ENCODE data around the gene SMAD9. TPM values are rescaled to one million over a fixed set of nuclear protein-coding genes. Genes with fewer than 3 reads are reported as not detected.
A peak's percentile ranks its signal among the peaks of the same experiment; 100 is the strongest.

The SMAD9 gene
- total and polyA plus RNA-seq, 2 experiments from 2014 or later: 3.2 to 5.8 TPM

GRCh38 chr13:36817996-36818803, 101.8 kb downstream of the SMAD9 start:
- no peak for DNase-seq (ENCODE audit: low spot score)
- no peaks in the 10 kb centered on the region for H3K27me3 ChIP-seq
- no peak overlapping the region for H3K27ac ChIP-seq

GRCh38 chr13:36815062-36815461, 105.0 kb downstream of the SMAD9 start:
- Histone ChIP-seq H2AFZ (no peak overlapping the region), H3K79me2 (peaks cover 7% of the 10 kb centered on the region), H3K27ac (no peak overlapping the region), H3K9me3 (ENCODE audit: low read depth) (no peaks in the 10 kb centered on the region), H3K4me3 (no peak overlapping the region), H3K27me3 (no peaks in the 10 kb centered on the region), H3K9me2 (replicated peaks; ENCODE audit: insufficient read depth) (no peaks in the 10 kb centered on the region), H3K4me2 (no peak overlapping the region), H4K20me1 (ENCODE audit: insufficient read depth, poor library complexity, severe bottlenecking) (no peaks in the 10 kb centered on the region), H3K36me3 (replicated peaks; ENCODE audit: insufficient read depth, low read depth) (no peaks in the 10 kb centered on the region), H3K4me1 (ENCODE audit: insufficient read depth) (peaks cover 4% of the 10 kb centered on the region)
- no peak for TF ChIP-seq EZH2phosphoT487 (IDR thresholded peaks at IDR 0.05; ENCODE audit: low read depth, severe bottlenecking, unreplicated experiment)
- peak; percentile 14 for TF ChIP-seq CTCF (IDR thresholded peaks at IDR 0.05; ENCODE audit: poor library complexity)
- no peak for TF ChIP-seq EZH2 (IDR thresholded peaks at IDR 0.05; ENCODE audit: borderline replicate concordance)
- WGBS (ENCODE audit: low lambda C conversion rate, missing lambda C conversion rate): 59% methylated on average over 2 of the region's 2 CpGs
- DNase-seq (ENCODE audit: low spot score): no peak

More at GRCh38 chr13:36817996-36818803, 101.8 kb downstream of the SMAD9 start:
- Histone ChIP-seq H2AFZ (peak overlapping the region; percentile 79), H3K36me3 (replicated peaks; ENCODE audit: insufficient read depth, low read depth) (no peaks in the 10 kb centered on the region), H3K4me3 (peak overlapping the region; percentile 86), H3K9me2 (replicated peaks; ENCODE audit: insufficient read depth) (no peaks in the 10 kb centered on the region), H3K4me2 (peak overlapping the region; percentile 82), H3K4me1 (ENCODE audit: insufficient read depth) (peaks cover 14% of the 10 kb centered on the region), H3K79me2 (peaks cover 38% of the 10 kb centered on the region), H3K9me3 (ENCODE audit: low read depth) (no peaks in the 10 kb centered on the region), H4K20me1 (ENCODE audit: insufficient read depth, poor library complexity, severe bottlenecking) (no peaks in the 10 kb centered on the region)
- WGBS (ENCODE audit: low lambda C conversion rate, missing lambda C conversion rate): 30% methylated on average over 12 of the region's 12 CpGs
- TF ChIP-seq EZH2phosphoT487 (IDR thresholded peaks at IDR 0.05; ENCODE audit: low read depth, severe bottlenecking, unreplicated experiment) (no peak), EZH2 (IDR thresholded peaks at IDR 0.05; ENCODE audit: borderline replicate concordance) (no peak), CTCF (IDR thresholded peaks at IDR 0.05; ENCODE audit: poor library complexity) (no peak)

GRCh38 chr13:36814465-36814864, 105.6 kb downstream of the SMAD9 start:
- Histone ChIP-seq H3K27me3 (no peaks in the 10 kb centered on the region), H3K36me3 (replicated peaks; ENCODE audit: insufficient read depth, low read depth) (no peaks in the 10 kb centered on the region), H3K27ac (no peak overlapping the region), H3K4me3 (no peak overlapping the region), H3K79me2 (peaks cover under 1% of the 10 kb centered on the region), H4K20me1 (ENCODE audit: insufficient read depth, poor library complexity, severe bottlenecking) (no peaks in the 10 kb centered on the region), H3K9me2 (replicated peaks; ENCODE audit: insufficient read depth) (no peaks in the 10 kb centered on the region), H3K9me3 (ENCODE audit: low read depth) (no peaks in the 10 kb centered on the region), H3K4me2 (no peak overlapping the region), H2AFZ (no peak overlapping the region), H3K4me1 (ENCODE audit: insufficient read depth) (no peaks in the 10 kb centered on the region)
- TF ChIP-seq EZH2phosphoT487 (IDR thresholded peaks at IDR 0.05; ENCODE audit: low read depth, severe bottlenecking, unreplicated experiment) (no peak), EZH2 (IDR thresholded peaks at IDR 0.05; ENCODE audit: borderline replicate concordance) (no peak), CTCF (IDR thresholded peaks at IDR 0.05; ENCODE audit: poor library complexity) (no peak)
- DNase-seq (ENCODE audit: low spot score): peak; percentile 11
- WGBS (ENCODE audit: low lambda C conversion rate, missing lambda C conversion rate): 73% methylated on average over 9 of the region's 9 CpGs
